GM12872 (cell line): ENCODE results near the gene JUNB.

Experiments used
- CTCF ChIP-seq: IDR thresholded peaks from 3 replicates; pipeline ENCODE4 v1.5.1; 2011; ENCODE audit warnings: low read depth, mild to moderate bottlenecking, low read length, moderate library complexity; ENCODE audit not compliant: insufficient read depth

JUNB gene

GRCh38 chr19:12797141-12797587, 5.9 kb downstream of the JUNB start:
- TF ChIP-seq CTCF, result no peak

GRCh38 chr19:12799742-12800465, 8.6 kb downstream of the JUNB start:
- TF ChIP-seq CTCF, result no peak

GRCh38 chr19:12800466-12800770, 9.1 kb downstream of the JUNB start:
- no peak for TF ChIP-seq CTCF

- TF ChIP-seq CTCF, result no peak
Measured at GRCh38 chr19:12800923-12801465, 9.7 kb downstream of the JUNB start.

GRCh38 chr19:12801466-12802266, 10.4 kb downstream of the JUNB start, which contains the start of the genes PRDX2 and THSD8:
PRDX2 (minus strand) TSS chr19:12801800; CDS start chr19:12801261, 539 bp downstream.
THSD8 (plus strand) TSS chr19:12802069; CDS start chr19:12802072, 3 bp downstream.
- no peak for TF ChIP-seq CTCF

- TF ChIP-seq CTCF, result no peak
Measured at GRCh38 chr19:12802267-12803106, 11.2 kb downstream of the JUNB start.
